ENCODE data around the gene XK.

DNA sequence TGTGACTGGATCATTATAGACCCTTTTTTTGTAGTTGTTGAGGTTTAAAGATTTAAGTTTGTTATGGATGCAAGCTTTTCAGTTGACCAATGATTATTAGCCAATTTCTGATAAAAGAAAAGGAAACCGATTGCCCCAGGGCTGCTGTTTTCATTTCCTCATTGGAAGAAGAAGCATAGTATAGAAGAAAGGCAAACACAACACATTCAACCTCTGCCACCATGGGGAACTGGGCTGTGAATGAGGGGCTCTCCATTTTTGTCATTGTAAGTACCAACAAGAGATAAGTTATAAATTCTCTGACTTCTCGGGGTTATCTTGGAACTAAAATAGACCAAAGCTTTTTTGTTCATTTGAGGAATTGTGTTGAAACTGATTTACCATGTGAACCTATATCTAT lies 94.3 kb downstream of the XK start, which contains the start of gene CYBB:
- TF ChIP-seq, protein P1, sequence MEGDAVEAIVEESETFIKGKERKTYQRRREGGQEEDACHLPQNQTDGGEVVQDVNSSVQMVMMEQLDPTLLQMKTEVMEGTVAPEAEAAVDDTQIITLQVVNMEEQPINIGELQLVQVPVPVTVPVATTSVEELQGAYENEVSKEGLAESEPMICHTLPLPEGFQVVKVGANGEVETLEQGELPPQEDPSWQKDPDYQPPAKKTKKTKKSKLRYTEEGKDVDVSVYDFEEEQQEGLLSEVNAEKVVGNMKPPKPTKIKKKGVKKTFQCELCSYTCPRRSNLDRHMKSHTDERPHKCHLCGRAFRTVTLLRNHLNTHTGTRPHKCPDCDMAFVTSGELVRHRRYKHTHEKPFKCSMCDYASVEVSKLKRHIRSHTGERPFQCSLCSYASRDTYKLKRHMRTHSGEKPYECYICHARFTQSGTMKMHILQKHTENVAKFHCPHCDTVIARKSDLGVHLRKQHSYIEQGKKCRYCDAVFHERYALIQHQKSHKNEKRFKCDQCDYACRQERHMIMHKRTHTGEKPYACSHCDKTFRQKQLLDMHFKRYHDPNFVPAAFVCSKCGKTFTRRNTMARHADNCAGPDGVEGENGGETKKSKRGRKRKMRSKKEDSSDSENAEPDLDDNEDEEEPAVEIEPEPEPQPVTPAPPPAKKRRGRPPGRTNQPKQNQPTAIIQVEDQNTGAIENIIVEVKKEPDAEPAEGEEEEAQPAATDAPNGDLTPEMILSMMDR (IDR thresholded peaks at IDR 0.05), result no peak
- no peak for TF ChIP-seq POLR2A (IDR thresholded peaks at IDR 0.05)
- no peak for TF ChIP-seq EP300 (IDR thresholded peaks at IDR 0.05)
- no peak for TF ChIP-seq POLR2AphosphoS5 (IDR thresholded peaks at IDR 0.05)

Measured in stomach (tissue), 4 donors.